Cardiac muscle cell (in vitro differentiated cells and primary cell): Measurements from ENCODE around the gene TMEM235. TPM values are rescaled to one million over a fixed set of nuclear protein-coding genes. Genes with fewer than 3 reads are reported as not detected.

Experiments
- DNase-seq, 2 donors: peaks; one replicate each; pipeline versions ENCODE4 v3.0.0 to v3.0.0-alpha.2; 2010 to 2017; ENCODE audit warnings: low read depth in 1 of 2, low spot score in 1 of 2
- H3K27ac ChIP-seq: fragments of 200-600 bp; sonication (generic); 2 replicates; pipeline ENCODE4 v1.5.1; 2016
- H3K27me3 ChIP-seq: fragments of 200-600 bp; sonication (generic); 2 replicates; pipeline ENCODE4 v1.6.0; 2016; ENCODE audit warnings: control low read depth
- H3K36me3 ChIP-seq: fragments of 200-600 bp; sonication (generic); 2 replicates; pipeline ENCODE4 v1.5.1; 2016; ENCODE audit warnings: control low read depth
- H3K4me1 ChIP-seq: fragments of 200-600 bp; sonication (generic); 2 replicates; pipeline ENCODE4 v1.8.1; 2017; ENCODE audit warnings: low read depth, mild to moderate bottlenecking, mixed run types
- H3K4me3 ChIP-seq: fragments of 200-600 bp; sonication (generic); 2 replicates; pipeline ENCODE4 v1.5.1; 2016; ENCODE audit warnings: mild to moderate bottlenecking
- H3K9me3 ChIP-seq: fragments of 200-600 bp; sonication (generic); 2 replicates; pipeline ENCODE4 v1.5.1; 2017; ENCODE audit warnings: low read depth, mild to moderate bottlenecking, control low read depth
- CTCF ChIP-seq: IDR thresholded peaks from 2 replicates; pipeline ENCODE4 v1.5.1; 2012; ENCODE audit warnings: low read depth, mild to moderate bottlenecking, low read length
- polyA plus RNA-seq: library from polyadenylated mRNA; unstranded; fragments of >200 nt; fragmentation: Nextera tagmentation; extraction: Ambion mirVana; gene quantifications from 2 replicates; pipeline ENCODE4 v1.2.1, GENCODE V29; 2016
- total RNA-seq: library from RNA; depleted of rRNA; stranded (reverse); fragments of >200 nt; gene quantifications from 2 replicates; pipeline ENCODE4 v1.2.3, GENCODE V29; 2016

TMEM235 gene
- total RNA-seq: 2.0 and 5.2 TPM in 2 replicates
- 1.7 and 2.3 TPM in 2 replicates for polyA plus RNA-seq

- Histone ChIP-seq H3K4me1 (no peaks in the 10 kb centered on the region), H3K4me3 (peak within 1 kb of the TSS; percentile 23), H3K27me3 (peaks cover 44% of the 10 kb centered on the region), H3K36me3 (no peaks in the 10 kb centered on the region), H3K27ac (no peak within 1 kb of the TSS), H3K9me3 (no peaks in the 10 kb centered on the region)
- TF ChIP-seq CTCF: no peak
- DNase-seq: no peak
Measured at GRCh38 chr17:78230996-78231935, at the start of gene TMEM235. TMEM235 (plus strand) TSS chr17:78231631; CDS start chr17:78232024, 393 bp downstream.

GRCh38 chr17:78182504-78182903 is 48.9 kb upstream of the TMEM235 start:
- H3K27me3 ChIP-seq: no peaks in the 10 kb centered on the region
- no peaks in the 10 kb centered on the region for H3K9me3 ChIP-seq
- peaks cover 13% of the 10 kb centered on the region for H3K4me1 ChIP-seq
- DNase-seq: no peak
- no peak for TF ChIP-seq CTCF
- no peaks in the 10 kb centered on the region for H3K36me3 ChIP-seq
- no peak overlapping the region for H3K27ac ChIP-seq
- H3K4me3 ChIP-seq: no peak overlapping the region

- no peak overlapping the region for H3K27ac ChIP-seq
- H3K9me3 ChIP-seq: no peaks in the 10 kb centered on the region
- no peak overlapping the region for H3K4me3 ChIP-seq
- no peak for DNase-seq
- TF ChIP-seq CTCF: no peak
- H3K36me3 ChIP-seq: no peaks in the 10 kb centered on the region
- H3K4me1 ChIP-seq: peaks cover 19% of the 10 kb centered on the region
- no peaks in the 10 kb centered on the region for H3K27me3 ChIP-seq
Measured at GRCh38 chr17:78183916-78184315, 47.5 kb upstream of the TMEM235 start.

- Histone ChIP-seq H3K36me3 (no peaks in the 10 kb centered on the region), H3K27me3 (no peaks in the 10 kb centered on the region), H3K4me1 (peaks cover 19% of the 10 kb centered on the region), H3K9me3 (no peaks in the 10 kb centered on the region), H3K27ac (no peak overlapping the region), H3K4me3 (no peak overlapping the region)
- TF ChIP-seq CTCF: no peak
- DNase-seq: no peak
Measured at GRCh38 chr17:78184351-78184750, 47.1 kb upstream of the TMEM235 start.

- TF ChIP-seq CTCF: no peak
- Histone ChIP-seq H3K27ac (no peak overlapping the region), H3K27me3 (no peaks in the 10 kb centered on the region), H3K4me3 (no peak overlapping the region), H3K36me3 (no peaks in the 10 kb centered on the region), H3K4me1 (peaks cover 17% of the 10 kb centered on the region), H3K9me3 (no peaks in the 10 kb centered on the region)
- DNase-seq: no peak
Measured at GRCh38 chr17:78184868-78185267, 46.6 kb upstream of the TMEM235 start.
